Measurements from ENCODE around the gene ATOH8. TPM values are rescaled to one million over a fixed set of nuclear protein-coding genes. Genes with fewer than 3 reads are reported as not detected.

The ATOH8 gene
- total and polyA plus RNA-seq, 10 of the 15 experiments (the other 5 are each of a cell fraction or from before 2014, with no cell fraction given), result 0.03 to 0.60 TPM; not detected in 8

DNA sequence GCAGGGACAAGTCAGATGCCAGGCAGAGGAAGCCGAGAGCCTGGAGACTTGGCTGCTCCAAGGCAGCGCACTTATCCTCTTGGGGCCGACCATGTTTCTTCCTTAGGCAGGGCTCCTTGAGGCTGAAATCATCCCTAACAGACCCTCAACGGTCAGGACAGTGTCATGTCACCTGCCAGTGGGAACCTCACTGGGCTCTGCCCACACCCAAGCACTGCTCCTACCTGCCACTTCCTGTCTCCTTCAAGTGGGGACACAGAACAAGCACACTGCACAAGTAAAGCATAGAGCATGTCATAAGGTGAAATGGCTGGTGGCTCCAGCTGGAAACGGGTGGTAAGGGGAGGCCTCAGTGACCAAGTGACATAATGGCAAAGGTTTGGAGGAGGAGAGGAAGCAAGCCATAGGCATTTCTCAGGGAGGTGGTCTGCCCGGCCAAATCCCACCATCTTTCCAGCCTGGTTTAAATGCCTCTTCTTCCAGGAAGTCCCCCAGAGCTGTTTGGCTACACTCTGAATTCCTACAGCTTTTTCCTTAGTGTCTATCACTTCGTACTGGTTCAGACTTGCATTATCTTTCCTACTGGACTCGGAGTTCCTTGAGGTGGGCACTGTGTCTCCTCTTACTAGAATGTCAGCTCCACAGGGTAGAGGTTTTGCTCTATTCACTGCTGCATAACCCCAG lies 7.3 kb upstream of the ATOH8 start:
- FAIRE-seq (no peak), ATAC-seq (no peak), DNase-seq (ENCODE audit: low read depth, low spot score) (no peak)
- Histone ChIP-seq H3K79me2 (ENCODE audit: control insufficient read depth, insufficient read depth, low read length) (no peaks in the 10 kb centered on the region), H3K4me2 (ENCODE audit: control insufficient read depth, insufficient read depth) (no peak overlapping the region), H2AFZ (ENCODE audit: control insufficient read depth, low read depth, low read length) (no peak overlapping the region), H3K36me3 (ENCODE audit: control insufficient read depth in 2 of 2, insufficient read depth in 2 of 2, low read length in 1 of 2) (no peaks in the 10 kb centered on the region), H3K27me3 (replicated peaks in 1 of 2; ENCODE audit: control insufficient read depth in 2 of 2, insufficient read depth in 2 of 2, low read length in 1 of 2) (peaks cover 0 to 17% of the 10 kb centered on the region in 2 experiments), H3K27ac (ENCODE audit: control insufficient read depth, insufficient read depth) (no peak overlapping the region), H4K20me1 (ENCODE audit: control insufficient read depth, insufficient read depth) (no peaks in the 10 kb centered on the region), H3K4me1 (ENCODE audit: control insufficient read depth, insufficient read depth, low read length) (peaks cover 16% of the 10 kb centered on the region), H3K4me3 (no peak overlapping the region), H3K9me3 (replicated peaks; ENCODE audit: control insufficient read depth, insufficient read depth, low read length) (peaks cover 16% of the 10 kb centered on the region; the same call in 2 of the 3 replicates), H3K9ac (ENCODE audit: control insufficient read depth, insufficient read depth, low read length) (no peak overlapping the region)
- BruUV-seq (replicated peaks), result no TSS peak
- WGBS (ENCODE audit: insufficient coverage, insufficient replicate concordance, low lambda C conversion rate, missing lambda C conversion rate), result 53% methylated on average over 8 of the region's 8 CpGs
- RAD21 ChIA-PET (ENCODE audit: unreplicated experiment), result interaction anchor here (1.7 to 1.9 kb wide), 3 partner anchors 18 to 42 kb away, joined by 4 to 17 read pairs (median 6); no protein-coding TSS in a partner anchor
- in situ Hi-C loops (cut with MboI) (no loop called here), intact Hi-C loops (cut with micrococcal nuclease; ENCODE audit: unreplicated experiment) (no loop called here)
- TF ChIP-seq, protein P1, sequence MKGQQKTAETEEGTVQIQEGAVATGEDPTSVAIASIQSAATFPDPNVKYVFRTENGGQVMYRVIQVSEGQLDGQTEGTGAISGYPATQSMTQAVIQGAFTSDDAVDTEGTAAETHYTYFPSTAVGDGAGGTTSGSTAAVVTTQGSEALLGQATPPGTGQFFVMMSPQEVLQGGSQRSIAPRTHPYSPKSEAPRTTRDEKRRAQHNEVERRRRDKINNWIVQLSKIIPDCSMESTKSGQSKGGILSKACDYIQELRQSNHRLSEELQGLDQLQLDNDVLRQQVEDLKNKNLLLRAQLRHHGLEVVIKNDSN (IDR thresholded peaks at IDR 0.05; ENCODE audit: borderline replicate concordance, extremely low read length, insufficient read depth, low read depth, low read length), result no peak
- TF ChIP-seq IKZF1 (conservative IDR thresholded peaks at IDR 0.05), result 0 out of 2 replicates have a peak, but pooled peaks have one; percentile 27
- POLR2A ChIA-PET, result interaction anchor here (0.6 to 1.2 kb wide), 5 partner anchors 8 to 108 kb away, joined by 3 to 5 read pairs (median 3); no protein-coding TSS in a partner anchor
- SMC1A ChIA-PET (ENCODE audit: uncharacterized antibody, unreplicated experiment), result interaction anchor here (0.9 to 4.2 kb wide), 4 partner anchors 8 to 17 kb away, joined by 4 to 30 read pairs (median 4); no protein-coding TSS in a partner anchor
- CTCF ChIA-PET, result interaction anchor here (0.6 to 8.2 kb wide), 10 partner anchors 10 to 177 kb away, joined by 3 to 82 read pairs (median 4); no protein-coding TSS in a partner anchor

DNA sequence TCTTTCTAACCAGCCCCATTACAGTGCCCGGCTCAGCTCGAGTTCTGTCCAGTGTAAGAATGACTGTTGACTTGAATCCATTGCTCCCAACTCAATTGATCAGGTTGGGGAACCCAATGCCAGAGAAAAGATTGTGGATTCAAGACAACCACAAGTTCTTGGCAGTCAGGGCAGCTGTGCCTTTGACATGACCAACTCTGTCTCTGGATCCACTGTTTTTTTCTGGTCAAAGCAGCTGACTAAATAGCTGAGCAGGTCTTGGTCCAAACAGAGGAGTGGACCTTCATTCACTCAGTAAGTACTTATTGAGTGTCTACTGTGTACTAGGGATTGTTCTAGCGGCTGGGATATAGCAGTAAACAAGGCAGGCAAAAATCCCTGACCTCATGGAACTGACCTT lies 6.3 kb upstream of the ATOH8 start:
- no peak for ATAC-seq
- Histone ChIP-seq H2AFZ (ENCODE audit: control insufficient read depth, low read depth, low read length) (no peak overlapping the region), H3K9me3 (replicated peaks; ENCODE audit: control insufficient read depth, insufficient read depth, low read length) (peaks cover 16% of the 10 kb centered on the region; the same call in 2 of the 3 replicates), H3K27me3 (replicated peaks in 1 of 2; ENCODE audit: control insufficient read depth in 2 of 2, insufficient read depth in 2 of 2, low read length in 1 of 2) (peaks cover 0 to 19% of the 10 kb centered on the region in 2 experiments), H3K27ac (ENCODE audit: control insufficient read depth, insufficient read depth) (no peak overlapping the region), H3K4me2 (ENCODE audit: control insufficient read depth, insufficient read depth) (no peak overlapping the region), H3K36me3 (ENCODE audit: control insufficient read depth in 2 of 2, insufficient read depth in 2 of 2, low read length in 1 of 2) (no peaks in the 10 kb centered on the region), H3K9ac (ENCODE audit: control insufficient read depth, insufficient read depth, low read length) (no peak overlapping the region), H3K79me2 (ENCODE audit: control insufficient read depth, insufficient read depth, low read length) (no peaks in the 10 kb centered on the region), H4K20me1 (ENCODE audit: control insufficient read depth, insufficient read depth) (no peaks in the 10 kb centered on the region), H3K4me3 (no peak overlapping the region), H3K4me1 (ENCODE audit: control insufficient read depth, insufficient read depth, low read length) (peaks cover 16% of the 10 kb centered on the region)
- intact Hi-C loops (cut with micrococcal nuclease; ENCODE audit: unreplicated experiment) (no loop called here), in situ Hi-C loops (cut with MboI) (no loop called here)
- 32% methylated on average over 3 of the region's 3 CpGs for WGBS (ENCODE audit: insufficient coverage, insufficient replicate concordance, low lambda C conversion rate, missing lambda C conversion rate)
- SMC1A ChIA-PET (ENCODE audit: uncharacterized antibody, unreplicated experiment), result interaction anchor here (0.9 to 4.2 kb wide), 3 partner anchors 9 to 18 kb away, joined by 4 to 30 read pairs (median 4); no protein-coding TSS in a partner anchor
- no peak for FAIRE-seq
- BruUV-seq (replicated peaks), result no TSS peak
- no peak for DNase-seq (ENCODE audit: low read depth, low spot score)
- RAD21 ChIA-PET (ENCODE audit: unreplicated experiment), result interaction anchor here (1.7 kb wide), 2 partner anchors 19 to 43 kb away, joined by 4 to 6 read pairs; no protein-coding TSS in a partner anchor
- CTCF ChIA-PET, result interaction anchor here (0.6 to 8.2 kb wide), 9 partner anchors 11 to 310 kb away, joined by 3 to 82 read pairs (median 3); no protein-coding TSS in a partner anchor
- TF ChIP-seq RAD21 (IDR thresholded peaks at IDR 0.05; ENCODE audit: insufficient read depth, low read depth, low read length) (no peak), NR2C2 (IDR thresholded peaks at IDR 0.05; ENCODE audit: borderline replicate concordance, control insufficient read depth, insufficient read length, low read depth) (no peak), RCOR1 (conservative IDR thresholded peaks at IDR 0.05; ENCODE audit: low read depth, low read length) (no peak), TCF12 (IDR thresholded peaks at IDR 0.05; ENCODE audit: low read depth, low read length) (no peak), JUND (IDR thresholded peaks at IDR 0.05; ENCODE audit: low read depth, low read length) (no peak), FOXK2 (IDR thresholded peaks at IDR 0.05) (no peak), HDGF (IDR thresholded peaks at IDR 0.05) (no peak), STAT1 (conservative IDR thresholded peaks at IDR 0.05) (no peak), CREB1 (IDR thresholded peaks at IDR 0.05; ENCODE audit: low read depth) (no peak), FOXM1 (IDR thresholded peaks at IDR 0.05; ENCODE audit: low read depth, low read length) (no peak), TCF7 (IDR thresholded peaks at IDR 0.05; ENCODE audit: borderline replicate concordance) (no peak)
- POLR2A ChIA-PET, result interaction anchor here (0.6 to 1.2 kb wide), 3 partner anchors 8 to 95 kb away, joined by 3 to 5 read pairs (median 3); no protein-coding TSS in a partner anchor
